ENCODE results near the gene IFNGR1.

IFNGR1 gene

GRCh38 chr6:137265561-137266308 is 46.5 kb upstream of the IFNGR1 start:
- Histone ChIP-seq H2AFZ (ENCODE audit: low read depth, low read length) (no peak overlapping the region), H3K27ac (ENCODE audit: low read length) (no peak overlapping the region), H3K9me3 (ENCODE audit: insufficient read depth, low read length, severe bottlenecking) (no peaks in the 10 kb centered on the region), H3K27me3 (ENCODE audit: insufficient read depth, low read length, poor library complexity) (no peaks in the 10 kb centered on the region), H3K79me2 (ENCODE audit: insufficient read depth, low read length) (no peaks in the 10 kb centered on the region), H3K4me1 (ENCODE audit: insufficient read depth, low read length) (peaks cover 13% of the 10 kb centered on the region), H3K36me3 (ENCODE audit: insufficient read depth, low read length) (no peaks in the 10 kb centered on the region), H4K20me1 (ENCODE audit: insufficient read depth, low read length) (no peaks in the 10 kb centered on the region), H3K4me3 (ENCODE audit: low read depth in 1 of 2, low read length in 2 of 2) (no peak overlapping the region), H3K9ac (ENCODE audit: low read depth, low read length) (no peak overlapping the region), H3K4me2 (ENCODE audit: insufficient read depth, low read length) (no peak overlapping the region)
- no peak for ATAC-seq (ENCODE audit: insufficient read depth, low read depth)
- no peak for DNase-seq
- TF ChIP-seq CTCF (IDR thresholded peaks at IDR 0.05; ENCODE audit: borderline replicate concordance, extremely low read depth, low read length, poor library complexity, severe bottlenecking) (no peak), EZH2 (IDR thresholded peaks at IDR 0.05; ENCODE audit: borderline replicate concordance, low read depth, low read length, severe bottlenecking) (no peak)

- Histone ChIP-seq H3K27me3 (ENCODE audit: insufficient read depth, low read length, poor library complexity) (no peaks in the 10 kb centered on the region), H3K27ac (ENCODE audit: low read length) (no peak overlapping the region), H2AFZ (ENCODE audit: low read depth, low read length) (no peak overlapping the region), H3K4me3 (ENCODE audit: low read depth in 1 of 2, low read length in 2 of 2) (no peak overlapping the region), H3K36me3 (ENCODE audit: insufficient read depth, low read length) (no peaks in the 10 kb centered on the region), H3K79me2 (ENCODE audit: insufficient read depth, low read length) (no peaks in the 10 kb centered on the region), H3K4me2 (ENCODE audit: insufficient read depth, low read length) (no peak overlapping the region), H3K4me1 (ENCODE audit: insufficient read depth, low read length) (peaks cover 13% of the 10 kb centered on the region), H3K9ac (ENCODE audit: low read depth, low read length) (no peak overlapping the region), H3K9me3 (ENCODE audit: insufficient read depth, low read length, severe bottlenecking) (no peaks in the 10 kb centered on the region), H4K20me1 (ENCODE audit: insufficient read depth, low read length) (no peaks in the 10 kb centered on the region)
- ATAC-seq (ENCODE audit: insufficient read depth, low read depth) (no peak), DNase-seq (no peak)
- no peak for TF ChIP-seq EZH2 (IDR thresholded peaks at IDR 0.05; ENCODE audit: borderline replicate concordance, low read depth, low read length, severe bottlenecking)
- TF ChIP-seq CTCF (IDR thresholded peaks at IDR 0.05; ENCODE audit: borderline replicate concordance, extremely low read depth, low read length, poor library complexity, severe bottlenecking) = no peak
These were observed 45.3 kb upstream of the IFNGR1 start for GRCh38 chr6:137264311-137265075.

GRCh38 chr6:137261761-137262160 is 42.6 kb upstream of the IFNGR1 start:
- DNase-seq = no peak
- Histone ChIP-seq H3K36me3 (ENCODE audit: insufficient read depth, low read length) (no peaks in the 10 kb centered on the region), H3K27me3 (ENCODE audit: insufficient read depth, low read length, poor library complexity) (no peaks in the 10 kb centered on the region), H3K4me2 (ENCODE audit: insufficient read depth, low read length) (no peak overlapping the region), H3K4me3 (ENCODE audit: low read depth in 1 of 2, low read length in 2 of 2) (no peak overlapping the region), H4K20me1 (ENCODE audit: insufficient read depth, low read length) (no peaks in the 10 kb centered on the region), H3K9ac (ENCODE audit: low read depth, low read length) (no peak overlapping the region), H3K4me1 (ENCODE audit: insufficient read depth, low read length) (peaks cover 13% of the 10 kb centered on the region), H3K9me3 (ENCODE audit: insufficient read depth, low read length, severe bottlenecking) (no peaks in the 10 kb centered on the region), H3K79me2 (ENCODE audit: insufficient read depth, low read length) (no peaks in the 10 kb centered on the region), H3K27ac (ENCODE audit: low read length) (no peak overlapping the region), H2AFZ (ENCODE audit: low read depth, low read length) (no peak overlapping the region)
- ATAC-seq (ENCODE audit: insufficient read depth, low read depth) = peak; percentile 52; the same call in 2 of the 3 replicates
- TF ChIP-seq CTCF (IDR thresholded peaks at IDR 0.05; ENCODE audit: borderline replicate concordance, extremely low read depth, low read length, poor library complexity, severe bottlenecking) = no peak
- no peak for TF ChIP-seq EZH2 (IDR thresholded peaks at IDR 0.05; ENCODE audit: borderline replicate concordance, low read depth, low read length, severe bottlenecking)

Measured in DND-41 (cell line).